Stimulated activated CD8-positive, alpha-beta memory T cell treated with anti-CD3 and anti-CD28 coated beads, Interleukin-15, amount 100 ng/mL, for 1 hour (primary cell): ENCODE data around the gene ZNF22.

Experiments used
- DNase-seq: peaks from one replicate; pipeline ENCODE4 v3.0.0-alpha.2; 2020; ENCODE audit warnings: low read depth

The ZNF22 gene

GRCh38 chr10:44965104-44965503 lies 35.6 kb upstream of the ZNF22 start:
- DNase-seq, result no peak

GRCh38 chr10:44965651-44966097 lies 35.0 kb upstream of the ZNF22 start:
- no peak for DNase-seq

GRCh38 chr10:44966129-44966815 lies 34.5 kb upstream of the ZNF22 start:
- DNase-seq, result no peak

DNA sequence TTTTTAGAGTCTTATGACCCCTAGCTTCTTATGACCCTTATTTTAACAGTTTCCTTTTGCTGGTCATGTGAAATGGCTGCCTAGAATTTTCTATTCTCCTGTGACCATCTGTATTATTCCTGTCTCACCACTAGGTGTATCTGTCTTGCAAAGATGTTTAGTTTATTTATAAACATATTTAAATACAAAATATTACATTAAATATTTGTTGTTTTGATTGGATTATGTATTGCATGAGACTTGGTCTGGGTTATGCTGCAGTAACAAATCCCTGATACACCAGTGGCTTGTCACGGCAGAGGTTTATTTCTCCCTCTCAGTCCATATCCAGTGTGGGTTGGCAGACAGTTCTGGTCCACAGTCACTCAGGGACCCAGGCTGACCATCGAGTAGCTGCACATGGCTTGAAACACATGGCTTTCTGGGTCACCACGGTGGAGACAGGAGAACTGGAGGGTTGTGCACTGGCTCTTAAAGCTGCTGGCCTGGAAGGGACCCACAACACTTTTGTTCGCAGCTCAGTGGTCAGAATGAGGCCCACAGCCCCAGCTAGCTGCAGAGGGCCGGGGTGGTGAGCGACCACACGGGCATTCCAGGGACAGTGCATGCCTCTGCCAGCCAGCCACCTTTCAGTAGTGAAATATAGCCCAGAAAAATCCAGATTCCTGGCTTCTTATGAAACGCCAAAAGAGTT lies 33.8 kb upstream of the ZNF22 start:
- DNase-seq, result no peak

DNA sequence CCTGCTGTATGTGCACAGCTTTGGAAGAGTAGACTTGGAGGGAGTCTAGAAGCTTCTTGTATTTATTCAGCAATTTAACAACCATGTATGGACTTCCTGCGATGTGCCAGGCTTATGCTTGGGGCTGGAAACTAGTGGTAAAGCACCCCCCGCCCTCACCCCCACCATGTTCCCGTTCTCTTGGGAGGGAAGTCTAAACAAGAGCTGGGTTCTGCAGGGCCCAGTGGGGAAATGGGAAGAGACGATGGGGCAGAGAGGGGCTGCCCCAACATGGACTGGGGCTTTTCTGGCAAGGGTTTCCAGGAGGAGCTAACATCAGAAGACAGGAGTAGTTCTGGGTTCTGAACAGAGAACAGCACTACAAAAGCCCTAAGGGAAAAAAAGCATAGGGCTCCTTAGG lies 33.1 kb upstream of the ZNF22 start:
- no peak for DNase-seq

DNA sequence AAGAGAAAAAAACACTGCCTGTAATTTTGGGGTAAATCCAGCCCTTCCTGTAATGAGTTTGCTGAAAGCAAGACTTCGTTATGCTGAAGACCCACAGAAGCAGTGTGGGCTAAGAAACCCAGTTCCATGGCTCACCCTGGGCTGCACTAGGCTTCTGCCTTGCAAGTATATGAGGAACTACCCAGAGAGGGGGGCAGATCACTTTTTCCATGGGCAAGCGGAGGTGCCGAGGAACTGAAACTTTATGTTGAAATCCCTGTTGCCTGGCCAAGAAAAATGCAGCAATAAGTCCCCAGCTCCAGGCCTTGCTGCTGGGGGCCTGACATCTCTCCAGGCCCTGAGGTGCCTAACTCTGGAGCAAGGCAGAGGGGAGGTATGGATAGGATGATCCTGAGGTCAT lies 32.6 kb upstream of the ZNF22 start:
- no peak for DNase-seq

DNA sequence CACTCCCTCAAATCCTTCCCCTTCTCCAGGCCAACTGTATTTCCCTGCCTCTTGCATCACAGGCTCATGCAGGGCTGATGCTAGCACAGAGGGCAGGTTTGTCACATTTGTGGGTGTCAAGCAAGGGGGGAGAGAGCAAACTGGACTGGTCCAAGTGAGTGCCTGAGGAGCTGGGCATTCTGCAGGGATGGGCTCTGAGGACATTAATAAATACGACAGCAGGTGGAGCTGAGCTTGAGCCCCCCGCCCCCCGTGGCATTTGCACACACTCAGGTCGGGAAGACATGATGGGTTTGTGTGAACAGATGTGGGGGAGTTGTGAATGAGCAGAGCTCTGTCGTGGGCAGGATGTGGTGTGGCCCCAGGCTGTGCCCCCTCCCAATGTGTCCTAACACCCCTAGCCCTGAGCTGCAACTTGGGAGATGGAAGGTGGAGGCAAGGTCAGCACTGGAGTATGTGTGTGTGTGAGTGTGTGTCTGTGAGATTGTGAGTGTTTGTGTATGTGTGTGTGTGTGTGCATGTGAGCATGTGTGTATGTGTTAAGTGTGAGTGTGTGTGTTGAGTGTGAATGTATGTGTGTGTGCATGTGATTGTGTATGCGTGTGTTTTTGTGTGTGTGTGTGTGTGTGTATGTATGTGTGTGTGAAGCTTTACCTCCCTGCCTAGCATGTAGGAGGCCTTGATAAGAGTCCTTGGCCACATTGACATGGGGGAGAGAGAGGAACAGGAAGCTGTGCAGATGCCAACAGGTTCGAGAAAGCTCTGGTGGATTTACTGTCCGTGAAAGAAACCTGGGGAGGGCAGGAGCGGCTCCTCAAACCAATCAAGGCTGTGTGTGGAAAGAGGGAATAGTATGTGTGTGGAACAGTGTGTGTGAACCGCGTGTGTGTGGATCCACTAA lies 32.0 kb upstream of the ZNF22 start:
- DNase-seq, result no peak

GRCh38 chr10:44969854-44970253 lies 30.9 kb upstream of the ZNF22 start:
- no peak for DNase-seq

DNA sequence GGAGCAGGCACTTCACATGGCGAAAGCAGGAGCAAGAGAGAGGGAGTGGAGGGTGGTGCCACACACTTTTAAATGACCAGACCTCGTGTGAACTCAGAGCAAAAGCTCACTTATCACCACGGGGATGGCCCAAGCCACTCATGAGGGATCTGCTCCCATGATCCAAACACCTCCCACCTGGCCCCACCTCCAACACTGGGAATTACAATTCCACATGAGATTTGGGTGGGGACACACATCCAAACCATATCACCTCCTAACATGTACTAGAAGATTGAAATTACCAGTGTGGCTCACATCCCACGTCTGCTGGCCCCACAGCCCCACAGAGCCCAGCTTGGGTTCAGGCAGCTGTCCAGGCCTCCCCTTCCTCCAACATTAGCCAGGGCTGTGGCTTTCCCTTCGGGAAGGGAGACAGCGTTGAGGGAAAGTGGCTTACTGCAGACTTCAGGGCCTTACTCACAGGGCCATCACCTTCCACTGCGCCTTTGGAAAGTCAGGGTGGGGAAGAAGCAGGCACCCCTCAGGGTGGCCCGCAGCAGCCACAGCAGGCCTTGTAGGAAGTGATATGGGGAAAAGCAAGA lies 29.8 kb upstream of the ZNF22 start:
- no peak for DNase-seq

- DNase-seq, result no peak
Observed at GRCh38 chr10:44971434-44971833, 29.3 kb upstream of the ZNF22 start.

DNA sequence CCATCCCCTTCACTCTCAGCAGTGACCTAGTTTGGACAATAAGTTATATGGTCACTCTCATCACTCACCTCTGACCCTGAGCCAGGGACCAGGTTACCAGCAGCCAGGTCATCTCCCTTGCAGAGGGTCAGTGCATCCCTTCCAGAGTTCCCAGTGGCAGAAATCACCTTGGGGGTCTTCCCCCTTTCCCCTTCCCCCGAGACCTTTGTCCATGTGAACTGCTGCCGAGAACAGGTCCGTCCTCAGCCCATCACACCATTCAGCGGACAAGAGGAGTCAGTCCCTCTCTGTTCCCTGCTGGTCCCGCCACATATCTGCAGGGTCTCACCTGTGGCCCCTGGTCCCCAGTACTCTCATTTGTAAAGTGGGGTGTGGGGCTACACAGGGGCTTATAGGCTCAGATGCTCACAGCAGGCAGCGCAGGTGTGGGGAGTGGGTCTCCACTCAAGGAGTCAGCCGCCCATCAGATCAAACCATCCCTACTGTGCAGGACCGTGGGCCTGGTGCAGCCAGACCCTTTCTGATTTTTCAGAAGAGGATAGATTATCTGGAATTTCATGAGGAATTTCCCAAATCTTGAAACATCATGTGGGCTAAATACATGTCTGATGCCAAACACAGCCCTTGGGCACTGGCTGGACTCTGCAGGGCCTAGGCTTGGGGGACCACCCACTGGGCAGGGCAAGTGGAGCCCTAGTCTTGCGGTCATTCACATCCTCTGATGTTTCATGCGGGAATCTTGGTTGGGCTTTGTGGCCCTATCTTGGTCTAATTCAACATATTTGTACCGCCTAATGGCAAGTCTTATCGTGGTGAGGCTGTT lies 28.6 kb upstream of the ZNF22 start:
- DNase-seq, result no peak

DNA sequence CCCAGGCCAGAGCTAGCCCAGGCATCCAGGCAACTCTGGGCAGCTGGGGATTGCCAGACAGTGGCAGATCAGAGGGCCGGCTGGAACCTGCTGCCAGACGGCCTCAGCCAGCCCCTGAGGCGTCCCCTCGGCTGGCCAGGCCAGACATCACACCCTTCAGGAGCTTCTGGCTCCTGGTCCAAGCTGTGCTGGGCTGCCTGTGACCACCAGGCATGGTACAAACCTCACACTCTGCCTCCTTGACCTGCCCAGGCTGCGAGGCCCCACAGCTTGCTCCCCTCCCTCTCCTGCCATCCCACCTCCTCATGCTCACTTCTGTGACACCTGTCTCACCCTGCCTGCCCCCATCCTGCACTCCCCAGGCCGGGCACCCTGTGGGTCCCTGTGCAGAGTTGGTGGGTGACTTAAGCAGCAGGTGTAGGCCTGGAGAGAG lies 27.8 kb upstream of the ZNF22 start:
- DNase-seq, result no peak

GRCh38 chr10:44973323-44974081 lies 27.2 kb upstream of the ZNF22 start:
- no peak for DNase-seq

DNA sequence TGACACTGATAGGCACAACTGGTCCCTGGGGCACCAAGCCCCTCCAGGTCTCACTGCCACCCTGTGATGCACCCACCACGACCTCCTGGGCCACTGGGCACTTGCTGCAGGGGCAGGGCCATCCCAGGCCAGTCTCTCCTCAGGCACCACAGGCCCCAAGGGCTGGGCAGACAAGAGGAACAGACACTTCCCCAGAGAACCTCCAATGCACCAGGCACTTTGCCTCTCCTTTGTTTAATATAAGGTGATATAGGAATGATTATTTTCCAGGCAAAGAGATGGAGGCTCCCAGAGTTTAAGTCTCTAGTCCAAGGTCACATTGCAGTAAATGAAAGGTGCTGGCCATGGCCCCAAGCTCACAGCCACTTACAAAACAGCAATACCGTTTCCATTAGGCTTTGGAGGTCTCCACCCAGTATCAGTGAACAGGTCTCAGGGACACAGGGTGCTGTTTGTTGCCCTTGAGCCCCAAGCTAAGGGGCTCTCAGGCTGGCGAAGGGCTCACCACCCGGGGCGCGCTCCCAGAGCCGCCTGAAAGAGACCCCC lies 26.6 kb upstream of the ZNF22 start:
- no peak for DNase-seq

DNA sequence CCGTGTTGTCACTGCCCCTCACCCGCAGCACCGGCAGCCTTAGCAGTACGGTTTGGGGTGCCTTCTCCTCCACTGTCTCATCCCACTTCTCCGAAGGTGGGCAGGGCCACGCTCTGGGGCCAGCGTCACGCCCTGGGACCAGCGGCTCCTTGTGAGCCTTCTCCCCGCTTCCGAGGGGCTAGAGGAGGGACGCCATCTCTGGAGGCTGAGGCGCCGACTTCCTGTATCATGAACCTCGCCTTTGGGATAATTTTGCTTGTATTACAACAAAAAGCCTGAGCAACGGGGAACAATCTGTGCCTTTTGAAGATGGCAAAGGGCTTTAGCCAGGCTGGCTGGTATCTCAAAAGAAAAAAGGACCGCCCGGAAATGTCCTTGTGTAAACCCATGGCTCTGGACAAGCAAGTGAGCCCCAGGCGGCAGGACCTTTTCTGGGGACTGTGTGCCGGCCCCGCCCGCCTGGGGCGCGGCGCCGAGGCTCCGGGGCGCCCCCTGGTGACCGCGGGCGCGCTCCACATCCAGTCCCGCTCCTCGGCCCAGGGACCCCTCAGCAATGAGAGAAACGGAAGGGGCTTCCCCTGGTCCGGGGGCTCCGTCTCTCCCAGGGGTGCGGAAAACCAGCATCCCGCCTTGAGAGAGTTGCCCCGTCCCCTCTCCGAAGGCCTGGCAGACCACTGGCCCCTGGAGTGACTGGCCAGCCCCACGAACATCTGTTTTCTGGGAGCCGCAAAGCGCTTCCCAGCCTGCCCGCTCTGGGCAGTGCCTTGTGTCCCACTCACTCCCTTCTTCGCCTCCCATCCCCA lies 25.9 kb upstream of the ZNF22 start:
- DNase-seq, result peak; percentile 22

GRCh38 chr10:44975431-44976331 lies 25.0 kb upstream of the ZNF22 start:
- DNase-seq, result no peak

DNA sequence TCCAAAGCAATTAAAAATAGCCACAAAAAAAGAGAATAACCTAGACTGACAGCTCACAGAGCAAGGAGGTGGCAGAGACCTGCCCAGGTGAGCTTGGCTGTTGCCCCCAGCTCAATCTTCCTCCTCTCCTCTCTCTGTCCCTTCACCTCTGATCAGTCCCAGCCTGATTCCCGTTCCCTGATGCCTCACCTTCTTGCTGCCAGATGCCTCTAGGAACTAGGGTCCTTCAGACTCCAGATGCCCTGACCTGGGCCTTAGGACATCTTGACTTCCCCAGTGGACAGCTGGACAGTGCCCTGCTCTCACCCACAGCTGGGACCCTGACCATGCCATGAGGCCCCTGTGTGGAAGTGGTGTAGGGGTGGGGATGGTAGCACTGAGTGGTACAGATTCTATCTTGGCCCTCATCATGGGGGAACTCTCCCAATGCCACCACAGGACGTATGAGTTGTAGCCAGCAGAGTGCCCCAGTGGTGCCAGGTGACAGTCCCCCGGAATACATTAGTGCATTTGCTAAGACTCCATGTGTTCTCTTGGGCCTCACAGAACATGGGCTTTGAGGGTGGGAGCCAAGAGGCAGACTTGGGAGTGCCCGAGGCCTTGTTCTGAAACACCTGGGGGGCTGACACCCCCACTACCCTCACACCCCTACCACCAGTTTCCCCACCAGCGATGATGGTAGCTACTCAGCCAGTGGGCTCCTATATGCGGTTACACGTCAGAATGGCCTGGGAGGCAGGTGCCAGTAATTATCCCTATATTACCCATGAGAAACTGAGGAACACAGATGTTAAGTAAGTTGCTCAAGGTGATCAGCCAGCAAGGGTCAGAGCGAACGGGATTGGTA lies 24.1 kb upstream of the ZNF22 start:
- no peak for DNase-seq
